ENCODE measurements around the gene SPATS2L.

DNA sequence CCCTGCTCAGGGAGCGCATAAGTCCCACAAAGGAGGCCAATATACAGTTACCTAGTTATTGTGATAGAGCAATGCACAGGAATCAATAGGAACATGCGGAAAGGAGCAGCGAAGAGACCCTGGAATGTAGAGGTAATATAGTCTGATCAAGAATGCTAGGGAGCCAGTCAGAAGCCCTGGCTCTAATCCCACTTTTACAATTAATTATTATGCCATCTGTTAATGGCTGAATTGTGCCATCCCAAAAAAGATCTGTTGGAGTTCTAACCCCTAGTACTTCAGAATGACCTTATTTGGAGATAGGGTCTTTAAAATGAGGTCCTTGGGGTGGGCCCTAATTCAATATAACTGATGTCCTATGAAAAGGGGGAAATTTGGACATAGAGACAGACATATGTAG is 7.7 kb upstream of the SPATS2L start:
- TF ChIP-seq, protein P1, sequence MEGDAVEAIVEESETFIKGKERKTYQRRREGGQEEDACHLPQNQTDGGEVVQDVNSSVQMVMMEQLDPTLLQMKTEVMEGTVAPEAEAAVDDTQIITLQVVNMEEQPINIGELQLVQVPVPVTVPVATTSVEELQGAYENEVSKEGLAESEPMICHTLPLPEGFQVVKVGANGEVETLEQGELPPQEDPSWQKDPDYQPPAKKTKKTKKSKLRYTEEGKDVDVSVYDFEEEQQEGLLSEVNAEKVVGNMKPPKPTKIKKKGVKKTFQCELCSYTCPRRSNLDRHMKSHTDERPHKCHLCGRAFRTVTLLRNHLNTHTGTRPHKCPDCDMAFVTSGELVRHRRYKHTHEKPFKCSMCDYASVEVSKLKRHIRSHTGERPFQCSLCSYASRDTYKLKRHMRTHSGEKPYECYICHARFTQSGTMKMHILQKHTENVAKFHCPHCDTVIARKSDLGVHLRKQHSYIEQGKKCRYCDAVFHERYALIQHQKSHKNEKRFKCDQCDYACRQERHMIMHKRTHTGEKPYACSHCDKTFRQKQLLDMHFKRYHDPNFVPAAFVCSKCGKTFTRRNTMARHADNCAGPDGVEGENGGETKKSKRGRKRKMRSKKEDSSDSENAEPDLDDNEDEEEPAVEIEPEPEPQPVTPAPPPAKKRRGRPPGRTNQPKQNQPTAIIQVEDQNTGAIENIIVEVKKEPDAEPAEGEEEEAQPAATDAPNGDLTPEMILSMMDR (IDR thresholded peaks at IDR 0.05), result no peak
- TF ChIP-seq POLR2A (IDR thresholded peaks at IDR 0.05; ENCODE audit: low read length) (no peak), KDM1A (IDR thresholded peaks at IDR 0.05; ENCODE audit: low read depth) (no peak), RARB (CRISPR knock-in tag; IDR thresholded peaks at IDR 0.05) (no peak), NFE2L2 (conservative IDR thresholded peaks at IDR 0.05; ENCODE audit: low read length) (no peak)

Measured in A549 (cell line).